Activated CD4-positive, alpha-beta T cell treated with anti-CD3 and anti-CD28 coated beads for 36 hours (primary cell): ENCODE results near the gene SPACA9. TPM values are rescaled to one million over a fixed set of nuclear protein-coding genes. Genes with fewer than 3 reads are reported as not detected.
A peak's percentile ranks its signal among the peaks of the same experiment; 100 is the strongest.

Experiments used
- ATAC-seq: fragments of 200-7000 bp; cut with Tn5 transposase; one replicate; pipeline ENCODE4 v1.10.0; 2021; ENCODE audit warnings: mild to moderate bottlenecking, moderate library complexity
- CTCF ChIA-PET: fragments of 350-600 bp; sonication (Branson Sonifier 250); formaldehyde crosslinking; loops from one replicate; lab custom pipeline; 2021; ENCODE audit warnings: antibody characterized with exemption; lab: Charles Lee
- POLR2A ChIA-PET: fragments of 350-600 bp; sonication (Branson Sonifier 250); formaldehyde crosslinking; loops from one replicate; lab custom pipeline; 2021; ENCODE audit warnings: antibody characterized with exemption, inconsistent platforms; lab: Charles Lee
- DNase-seq: peaks from one replicate; pipeline ENCODE4 v3.0.0-alpha.2; 2020
- H3K27ac Mint-ChIP-seq: one replicate; pipeline ENCODE4 v1.8.0; 2021; ENCODE audit warnings: mixed read lengths
- H3K27me3 Mint-ChIP-seq: one replicate; pipeline ENCODE4 v1.8.0; 2021; ENCODE audit warnings: mixed read lengths
- H3K36me3 Mint-ChIP-seq: one replicate; pipeline ENCODE4 v1.8.0; 2021; ENCODE audit warnings: low read depth, mixed read lengths
- H3K4me1 Mint-ChIP-seq: one replicate; pipeline ENCODE4 v1.8.0; 2021; ENCODE audit warnings: mixed read lengths
- H3K4me3 Mint-ChIP-seq: one replicate; pipeline ENCODE4 v1.8.0; 2021; ENCODE audit warnings: mild to moderate bottlenecking, moderate library complexity, mixed read lengths
- H3K9me3 Mint-ChIP-seq: one replicate; pipeline ENCODE4 v1.8.0; 2021; ENCODE audit warnings: low read depth, mixed read lengths
- intact Hi-C, 2 experiments: fragments of 100-400 bp; cut with DNase I in 1 of 2; cut with micrococcal nuclease in 1 of 2; formaldehyde crosslinking; loops; one replicate each; pipeline versions ENCODE4 v1.14.2 to v1.15.1; 2022 to 2024; cut with DNase I, micrococcal nuclease
- total RNA-seq, 2 experiments: library from RNA; stranded (reverse); gene quantifications; one replicate each; pipeline ENCODE4 v1.2.3, GENCODE V29; 2021

Gene SPACA9
- total RNA-seq, 2 experiments from 2014 or later: 2.7 to 4.4 TPM

DNA sequence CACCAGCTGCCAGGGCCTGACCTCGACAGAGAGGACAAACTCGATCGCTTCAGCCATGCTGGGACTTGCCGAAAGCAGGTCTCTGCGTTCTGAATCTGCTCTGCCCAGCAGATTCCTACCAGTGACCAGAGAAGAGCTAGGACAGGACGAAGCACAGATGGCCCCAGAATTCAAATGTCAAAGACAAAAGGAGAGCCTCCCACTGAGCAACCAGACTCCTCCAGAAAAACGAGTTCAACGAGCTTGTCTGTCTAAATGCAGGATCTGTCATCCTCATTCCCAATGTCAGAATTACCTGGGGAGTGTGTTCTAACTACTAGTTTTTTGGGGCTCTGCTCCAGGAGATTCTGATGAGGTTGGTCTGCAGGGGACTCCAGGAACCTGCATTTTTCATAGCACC lies 14.0 kb upstream of the SPACA9 start:
- intact Hi-C loops: no loop called here
- ChIA-PET POLR2A (no interaction called here), CTCF (no interaction called here)
- Mint-ChIP-seq H3K27ac (no peak overlapping the region), H3K36me3 (no peaks in the 10 kb centered on the region), H3K4me3 (no peak overlapping the region), H3K9me3 (no peaks in the 10 kb centered on the region), H3K27me3 (peaks cover 2% of the 10 kb centered on the region), H3K4me1 (peaks cover 3% of the 10 kb centered on the region)
- DNase-seq: no peak
- no peak for ATAC-seq

DNA sequence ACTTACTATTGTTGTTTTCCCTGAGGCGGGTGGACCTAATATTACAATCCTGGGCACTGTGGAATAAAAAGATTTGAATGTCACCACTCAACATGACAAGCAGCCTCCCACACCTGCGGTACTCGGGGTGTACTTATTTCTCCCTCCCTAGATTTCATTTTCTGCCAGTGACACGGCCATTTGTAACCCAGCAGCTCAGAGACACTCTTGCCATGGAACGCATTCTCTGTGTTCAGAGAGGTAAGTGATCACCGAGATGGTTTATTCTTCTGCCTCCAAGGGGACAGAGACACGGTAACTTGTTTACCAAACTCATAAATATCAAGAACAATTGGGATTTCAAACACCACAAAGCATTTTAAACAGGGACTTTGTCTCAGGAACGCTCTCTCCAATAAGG lies 11.8 kb upstream of the SPACA9 start:
- POLR2A ChIA-PET: no interaction called here
- intact Hi-C loops: no loop called here
- Mint-ChIP-seq H3K4me1 (peaks cover 3% of the 10 kb centered on the region), H3K27me3 (peaks cover 2% of the 10 kb centered on the region), H3K36me3 (no peaks in the 10 kb centered on the region), H3K27ac (no peak overlapping the region), H3K4me3 (no peak overlapping the region), H3K9me3 (no peaks in the 10 kb centered on the region)
- DNase-seq: no peak
- CTCF ChIA-PET: interaction anchor here (0.7 kb wide), 1 partner anchor 66 kb away, joined by 3 read pairs; no protein-coding TSS in a partner anchor
- ATAC-seq: no peak

DNA sequence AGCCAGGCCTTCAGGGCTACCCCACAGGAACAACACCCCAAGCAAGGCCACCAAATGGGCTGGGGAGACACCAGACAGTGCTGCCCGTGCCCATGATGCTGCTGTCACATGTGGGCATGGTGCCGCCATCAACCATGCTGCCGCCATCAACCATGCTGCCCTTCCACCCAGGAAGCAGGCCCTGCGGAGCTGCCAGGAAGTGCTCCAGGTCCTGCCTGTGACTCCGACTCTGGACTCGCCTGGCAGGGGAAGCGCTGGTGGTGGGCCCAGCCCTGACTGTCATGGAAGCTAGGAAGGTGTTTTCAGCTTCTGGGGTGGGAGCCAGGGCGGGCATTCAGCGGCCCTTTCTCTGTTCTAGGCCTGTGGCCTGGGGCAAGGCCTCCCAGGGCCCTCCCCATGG lies 9.4 kb upstream of the SPACA9 start:
- H3K36me3 Mint-ChIP-seq: no peaks in the 10 kb centered on the region
- intact Hi-C loops: no loop called here
- H3K4me3 Mint-ChIP-seq: no peak overlapping the region
- H3K9me3 Mint-ChIP-seq: no peaks in the 10 kb centered on the region
- CTCF ChIA-PET: no interaction called here
- no peak for ATAC-seq
- no peak for DNase-seq
- H3K4me1 Mint-ChIP-seq: peaks cover 6% of the 10 kb centered on the region
- no peak overlapping the region for H3K27ac Mint-ChIP-seq
- peaks cover 2% of the 10 kb centered on the region for H3K27me3 Mint-ChIP-seq
- POLR2A ChIA-PET: no interaction called here

DNA sequence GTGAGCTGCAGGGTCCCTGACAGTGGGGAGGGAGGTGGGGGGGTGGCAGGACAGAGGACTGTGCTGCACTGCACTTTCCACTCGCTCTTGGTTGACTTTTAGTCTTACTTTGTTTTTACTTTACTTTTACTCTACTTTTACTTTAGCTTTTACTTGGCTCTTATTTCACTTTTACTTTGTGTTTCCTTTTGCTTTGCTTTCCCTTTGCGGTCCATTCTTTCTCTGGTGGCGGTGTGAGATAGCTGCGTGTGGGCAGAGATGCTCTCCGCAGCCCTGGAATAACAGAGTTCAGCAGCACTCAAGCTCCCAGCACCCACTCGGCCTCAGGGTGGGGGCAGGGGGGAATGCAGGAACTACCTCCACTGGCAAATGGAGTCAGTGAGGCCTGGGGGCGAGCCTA lies 5.3 kb upstream of the SPACA9 start:
- Mint-ChIP-seq H3K27ac (peak overlapping the region; percentile 14), H3K4me1 (peaks cover 6% of the 10 kb centered on the region), H3K4me3 (no peak overlapping the region), H3K36me3 (no peaks in the 10 kb centered on the region), H3K27me3 (no peaks in the 10 kb centered on the region), H3K9me3 (no peaks in the 10 kb centered on the region)
- CTCF ChIA-PET: interaction anchor here (2.8 kb wide), 1 partner anchor 28 kb away, joined by 12 read pairs; no protein-coding TSS in a partner anchor
- POLR2A ChIA-PET: no interaction called here
- ATAC-seq (peak; percentile 69), DNase-seq (peak; percentile 46)
- intact Hi-C loops: loop anchor here in 1 of 2 experiments (10.0 kb wide), 1 partner anchor 501 kb away; the partner anchor contains the start of genes STKLD1 and SURF4

DNA sequence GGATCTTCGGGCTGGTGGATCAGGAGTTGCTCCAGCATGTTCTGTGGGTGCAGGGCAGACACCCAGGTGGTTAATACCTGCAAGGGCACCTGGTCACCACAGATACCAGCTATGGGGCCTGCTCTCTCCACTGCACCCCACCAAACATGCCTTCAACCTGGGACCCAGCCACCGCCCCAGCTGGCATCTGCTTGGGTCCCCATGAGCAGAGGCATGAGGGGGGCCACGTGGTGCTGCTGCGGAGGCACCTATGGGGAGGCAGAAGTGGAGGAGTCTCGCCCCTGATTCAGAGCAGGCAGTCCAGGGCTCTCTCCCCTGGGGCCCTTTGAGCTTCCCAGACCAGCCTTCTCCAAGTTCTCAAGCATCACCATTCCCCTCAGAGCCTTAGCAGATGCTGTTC lies 3.5 kb upstream of the SPACA9 start:
- intact Hi-C loops: loop anchor here in 1 of 2 experiments (5.0 to 10.0 kb wide), 2 partner anchors 462 to 500 kb away; partner anchors contain the start of genes STKLD1, SURF4 and SURF6
- CTCF ChIA-PET: no interaction called here
- no peaks in the 10 kb centered on the region for H3K27me3 Mint-ChIP-seq

DNA sequence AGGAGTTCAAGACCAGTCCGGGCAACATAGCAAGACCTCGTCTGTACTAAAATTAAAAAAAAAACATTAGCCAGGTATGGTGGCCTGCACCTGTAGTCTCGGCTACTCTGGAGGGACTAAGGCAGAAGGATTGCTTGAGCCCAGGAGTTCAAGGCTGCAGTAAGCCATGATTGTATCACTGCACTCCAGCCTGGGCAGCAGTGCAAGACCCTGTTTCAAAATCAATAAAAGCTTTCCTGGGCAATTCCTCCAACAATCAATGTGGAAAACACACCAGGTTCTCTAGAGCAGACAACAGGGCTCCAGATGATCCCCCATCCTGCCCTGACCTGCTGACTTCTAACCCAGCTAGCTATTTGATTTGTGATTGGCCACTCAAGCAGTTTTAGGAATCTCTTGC lies 1.8 kb upstream of the SPACA9 start:
- Mint-ChIP-seq H3K27ac (no peak overlapping the region), H3K9me3 (no peaks in the 10 kb centered on the region), H3K36me3 (no peaks in the 10 kb centered on the region), H3K4me1 (peaks cover 16% of the 10 kb centered on the region), H3K27me3 (no peaks in the 10 kb centered on the region), H3K4me3 (peak overlapping the region; percentile 73)
- CTCF ChIA-PET: interaction anchor here (0.7 to 1.0 kb wide), 3 partner anchors 26 to 241 kb away, joined by 3 read pairs; no protein-coding TSS in a partner anchor
- ATAC-seq: no peak
- intact Hi-C loops: loop anchor here in 1 of 2 experiments (5.0 to 10.0 kb wide), 2 partner anchors 460 to 498 kb away; partner anchors contain the start of genes STKLD1, SURF4 and SURF6
- no peak for DNase-seq
- POLR2A ChIA-PET: no interaction called here

More for the DNA sequence above, 3.5 kb upstream of the SPACA9 start:
- H3K4me3 Mint-ChIP-seq: no peak overlapping the region
- POLR2A ChIA-PET: no interaction called here
- no peaks in the 10 kb centered on the region for H3K36me3 Mint-ChIP-seq
- no peak for DNase-seq
- no peak for ATAC-seq
- peaks cover 16% of the 10 kb centered on the region for H3K4me1 Mint-ChIP-seq
- H3K9me3 Mint-ChIP-seq: no peaks in the 10 kb centered on the region
- no peak overlapping the region for H3K27ac Mint-ChIP-seq

DNA sequence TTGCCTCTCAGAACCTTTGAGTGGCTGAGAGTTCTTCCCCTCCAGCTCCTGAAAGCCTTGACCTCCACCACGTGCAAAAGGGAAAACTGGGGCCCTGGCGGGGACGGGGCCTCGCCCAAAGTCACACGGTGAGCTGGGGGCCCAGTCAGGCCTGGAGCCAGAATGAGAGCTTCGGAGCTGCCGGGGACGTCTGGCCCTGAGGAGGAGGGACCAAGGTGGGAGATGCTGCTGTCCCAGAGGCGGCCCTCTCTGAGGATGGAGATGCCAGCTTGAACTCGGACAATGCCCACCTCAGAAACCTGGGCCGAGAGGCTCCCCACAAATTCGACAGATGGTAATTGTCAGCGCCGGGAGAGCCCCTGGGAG lies 1.3 kb upstream of the SPACA9 start:
- no peaks in the 10 kb centered on the region for H3K36me3 Mint-ChIP-seq
- intact Hi-C loops: loop anchor here in 1 of 2 experiments (5.0 to 10.0 kb wide), 2 partner anchors 460 to 497 kb away; partner anchors contain the start of genes STKLD1, SURF4 and SURF6
- no peak for ATAC-seq
- POLR2A ChIA-PET: no interaction called here
- CTCF ChIA-PET: interaction anchor here (0.7 to 1.0 kb wide), 2 partner anchors 25 to 27 kb away, joined by 3 read pairs; no protein-coding TSS in a partner anchor
- H3K27ac Mint-ChIP-seq: no peak overlapping the region
- H3K9me3 Mint-ChIP-seq: no peaks in the 10 kb centered on the region
- H3K27me3 Mint-ChIP-seq: no peaks in the 10 kb centered on the region
- DNase-seq: no peak
- peak overlapping the region; percentile 73 for H3K4me3 Mint-ChIP-seq
- H3K4me1 Mint-ChIP-seq: peaks cover 16% of the 10 kb centered on the region

DNA sequence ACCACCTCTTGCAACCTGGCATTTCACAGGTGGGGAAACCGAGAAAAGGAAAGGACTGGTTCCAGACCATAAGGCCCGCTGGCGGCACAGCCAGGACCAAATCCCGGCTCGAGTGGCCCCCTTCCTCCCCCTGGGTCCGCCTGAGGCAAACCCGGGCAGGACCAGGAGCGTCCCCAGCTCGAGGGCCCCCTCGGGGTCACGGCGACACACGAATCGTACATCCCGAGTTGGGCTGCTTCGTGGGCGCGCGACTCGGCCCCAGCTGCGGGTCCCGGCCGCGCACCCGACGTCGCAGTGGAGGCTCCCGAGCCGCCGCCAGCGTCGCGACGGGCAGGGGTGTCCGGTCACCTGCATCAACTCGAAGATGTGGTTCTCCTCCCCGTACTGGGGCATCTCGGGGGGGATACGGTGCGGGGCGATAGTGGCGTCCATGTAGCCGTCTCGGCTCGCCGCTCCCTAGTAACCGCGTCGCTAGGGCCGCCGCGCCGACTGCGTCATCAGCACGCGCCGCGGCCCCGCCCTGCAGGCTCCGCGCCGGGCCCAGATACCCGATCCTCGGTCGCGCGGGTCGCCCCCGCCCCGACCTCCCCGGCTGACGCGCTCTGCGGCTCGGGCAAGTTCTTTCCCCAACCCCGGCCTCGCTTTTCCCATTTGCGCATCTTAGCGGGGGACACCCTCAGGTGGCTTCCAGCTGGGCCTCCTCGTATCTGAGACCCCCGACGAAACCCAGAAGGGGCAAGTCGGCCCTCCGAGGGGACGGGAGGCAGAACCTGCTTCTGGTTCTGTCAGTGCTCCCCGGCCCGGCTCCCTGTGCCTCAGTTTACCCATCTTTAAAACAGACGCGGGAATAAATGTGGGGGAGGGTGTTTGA lies 639 bp upstream of the SPACA9 start, which contains the start of gene AK8:
AK8 (minus strand) TSS at position 461 of the 871 bp plus-strand sequence; CDS start at position 432, 29 bp downstream.
- Mint-ChIP-seq H3K4me1 (peaks cover 21% of the 10 kb centered on the region), H3K4me3 (peak within 1 kb of the TSS; percentile 73), H3K27ac (peak within 1 kb of the TSS; percentile 13), H3K27me3 (no peaks in the 10 kb centered on the region), H3K9me3 (no peaks in the 10 kb centered on the region), H3K36me3 (no peaks in the 10 kb centered on the region)
- intact Hi-C loops: loop anchor here in 1 of 2 experiments (1.0 to 10.0 kb wide), 8 partner anchors 24 to 799 kb away; partner anchors contain the start of genes GTF3C4, MED27, STKLD1 and SURF4
- POLR2A ChIA-PET: no interaction called here
- DNase-seq (peak; percentile 86), ATAC-seq (peak; percentile 76)
- CTCF ChIA-PET: interaction anchor here (0.7 to 1.3 kb wide), 3 partner anchors 24 to 27 kb away, joined by 3 to 9 read pairs (median 3); no protein-coding TSS in a partner anchor

DNA sequence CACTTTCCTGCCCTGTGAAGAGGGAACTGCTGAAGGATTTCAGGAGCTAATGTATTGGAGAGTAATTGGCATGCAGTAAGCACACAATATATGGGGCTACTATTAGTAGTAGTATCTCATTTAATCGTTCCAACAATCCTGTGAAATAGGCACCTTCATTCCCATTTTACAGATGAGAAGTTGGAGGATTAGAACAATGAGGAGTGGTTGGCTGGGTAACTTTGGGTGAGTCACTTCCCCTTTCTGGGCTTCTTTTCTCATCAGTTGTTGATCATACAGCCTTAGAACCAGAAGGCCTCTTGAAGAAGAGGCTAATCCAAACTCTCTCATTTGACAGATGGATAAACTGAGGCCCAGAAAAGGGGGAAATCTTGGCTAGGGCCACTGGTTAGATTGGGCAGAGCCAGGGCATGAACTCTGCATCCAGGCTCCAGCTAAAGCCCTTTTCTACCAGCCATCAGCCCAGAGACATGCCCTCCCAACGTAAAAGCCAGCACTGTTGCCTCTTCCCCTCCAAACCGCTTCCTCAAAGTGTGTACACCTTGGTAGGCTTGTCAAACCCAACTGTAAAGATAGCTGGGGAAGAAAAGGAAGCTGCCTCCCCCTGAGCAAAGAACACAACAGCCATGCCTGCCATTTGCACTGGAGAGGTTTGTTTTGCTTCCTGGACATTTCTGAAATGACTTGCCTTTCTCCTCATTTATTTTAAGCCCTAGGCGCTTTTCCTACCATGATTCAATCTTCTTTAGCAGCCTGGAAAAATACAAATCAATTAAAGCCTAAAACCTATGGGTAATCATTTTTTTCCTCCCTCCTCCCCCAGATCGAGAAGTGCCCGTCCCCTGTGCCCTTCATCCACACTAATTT lies 992 bp downstream of the SPACA9 start:
- intact Hi-C loops: loop anchor here in 1 of 2 experiments (2.0 to 10.0 kb wide), 3 partner anchors 458 to 495 kb away; partner anchors contain the start of genes STKLD1, SURF4, SURF6 and TTF1
- Mint-ChIP-seq H3K27ac (peak overlapping the region; percentile 13), H3K36me3 (no peaks in the 10 kb centered on the region), H3K4me3 (peak overlapping the region; percentile 73), H3K9me3 (no peaks in the 10 kb centered on the region), H3K27me3 (no peaks in the 10 kb centered on the region), H3K4me1 (peaks cover 17% of the 10 kb centered on the region)
- CTCF ChIA-PET: interaction anchor here (0.7 to 1.6 kb wide), 5 partner anchors 22 to 110 kb away, joined by 3 to 9 read pairs (median 4); no protein-coding TSS in a partner anchor
- ATAC-seq (no peak), DNase-seq (no peak)
- POLR2A ChIA-PET: interaction anchor here (0.6 kb wide), 1 partner anchor 873 kb away, joined by 3 read pairs; no protein-coding TSS in a partner anchor

DNA sequence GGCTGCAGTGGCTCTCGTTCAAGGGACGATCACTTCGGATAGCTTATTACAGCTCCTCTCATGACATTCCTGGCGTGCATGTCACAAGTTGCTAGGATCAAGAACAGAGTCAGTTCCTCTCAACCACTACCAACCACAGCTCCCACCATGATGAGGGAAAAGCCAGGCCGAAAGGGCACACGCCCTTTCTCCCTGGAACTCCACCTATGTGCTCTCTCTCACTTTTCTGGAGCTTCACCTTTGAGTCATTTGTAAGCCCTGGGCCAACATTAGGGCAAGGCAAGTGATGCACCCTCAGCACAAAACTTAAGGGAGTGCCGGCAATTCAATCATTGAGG lies 1.6 kb downstream of the SPACA9 start:
- POLR2A ChIA-PET: interaction anchor here (0.6 kb wide), 1 partner anchor 874 kb away, joined by 3 read pairs; no protein-coding TSS in a partner anchor
- intact Hi-C loops: no loop called here
- Mint-ChIP-seq H3K4me1 (peaks cover 17% of the 10 kb centered on the region), H3K27ac (no peak overlapping the region), H3K9me3 (no peaks in the 10 kb centered on the region), H3K27me3 (no peaks in the 10 kb centered on the region), H3K36me3 (no peaks in the 10 kb centered on the region), H3K4me3 (no peak overlapping the region)
- CTCF ChIA-PET: interaction anchor here (0.6 to 1.6 kb wide), 5 partner anchors 10 to 111 kb away, joined by 3 to 6 read pairs (median 3); no protein-coding TSS in a partner anchor
- DNase-seq (no peak), ATAC-seq (no peak)
